Sigmoid colon (tissue), 4 donors: ENCODE data around the gene FGF14.

ENCODE experiments used
- CTCF ChIP-seq, 4 experiments: fragments of 450-650 bp in 3 of 4; fragments of 200-600 bp in 1 of 4; IDR thresholded peaks; one replicate each; pipeline ENCODE4 v1.5.1; 2016 to 2019; ENCODE audit warnings: antibody characterized with exemption in 4 of 4, mild to moderate bottlenecking in 3 of 4, moderate library complexity in 2 of 4
- POLR2AphosphoS5 ChIP-seq, 4 donors: sonication (generic); formaldehyde crosslinking; IDR thresholded peaks; one replicate each; pipeline ENCODE4 v1.6.1; 2017; ENCODE audit warnings: antibody characterized with exemption in 4 of 4

DNA sequence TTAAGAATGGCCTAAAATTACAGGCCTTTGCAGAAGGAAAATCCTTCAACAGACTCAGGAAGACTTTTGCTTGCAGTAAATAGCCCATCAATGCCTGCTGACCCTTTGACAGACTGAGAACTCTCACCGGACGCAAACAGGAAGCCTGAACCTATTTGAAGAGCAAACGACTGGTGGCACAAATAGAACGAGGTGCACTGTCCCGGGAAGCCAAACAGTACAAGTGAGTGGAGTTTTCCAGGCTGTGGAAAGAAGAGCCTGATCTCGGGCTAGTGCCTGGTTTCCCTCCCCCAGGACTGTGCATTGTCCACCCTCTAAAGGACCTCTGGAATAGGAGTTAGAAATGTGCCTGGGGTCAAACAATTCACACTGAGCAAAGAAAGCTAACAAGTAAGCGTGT is 165.5 kb downstream of the FGF14 start:
- TF ChIP-seq CTCF (IDR thresholded peaks at IDR 0.05) (no peak), POLR2AphosphoS5 (IDR thresholded peaks at IDR 0.05) (no peak)
